Lung (tissue), 16 donors: ENCODE data around the gene SALL3. TPM values are rescaled to one million over a fixed set of nuclear protein-coding genes. Genes with fewer than 3 reads are reported as not detected.

ENCODE experiments used
- ATAC-seq: fragments of 200-7000 bp; cut with Tn5 transposase; one replicate; pipeline ENCODE4 v1.9.1; 2020; ENCODE audit warnings: moderate number of reproducible peaks; ENCODE audit not compliant: insufficient read depth, low FRiP score
- DNase-seq, 3 donors: peaks; one replicate each; pipeline ENCODE4 v3.0.0-alpha.2; 2013 to 2017
- H3K27ac ChIP-seq, 2 donors: one replicate each; pipeline ENCODE4 v1.5.1; 2013; ENCODE audit warnings: mild to moderate bottlenecking in 2 of 2, moderate library complexity in 2 of 2, control low read depth in 1 of 2, inconsistent platforms in 1 of 2, low read depth in 1 of 2, low read length in 1 of 2
- H3K27me3 ChIP-seq, 3 donors: one replicate each; pipeline ENCODE4 v1.5.1; 2013; ENCODE audit warnings: low read length in 2 of 3; ENCODE audit not compliant: control insufficient read depth in 3 of 3, insufficient read depth in 3 of 3
- H3K36me3 ChIP-seq, 4 donors: one replicate each; pipeline ENCODE4 v1.5.1; 2013; ENCODE audit warnings: low read length in 4 of 4, mild to moderate bottlenecking in 1 of 4, moderate library complexity in 1 of 4; ENCODE audit not compliant: control insufficient read depth in 4 of 4, insufficient read depth in 4 of 4
- H3K4me1 ChIP-seq, 5 donors: one replicate each; pipeline ENCODE4 v1.5.1; 2013; ENCODE audit warnings: low read length in 5 of 5, mild to moderate bottlenecking in 2 of 5, moderate library complexity in 1 of 5; ENCODE audit not compliant: control insufficient read depth in 5 of 5, insufficient read depth in 5 of 5
- H3K4me3 ChIP-seq: one replicate; pipeline ENCODE4 v1.5.1; 2013; ENCODE audit warnings: mild to moderate bottlenecking, control low read depth, moderate library complexity
- H3K9ac ChIP-seq, 2 donors: one replicate each; pipeline ENCODE4 v1.5.1; 2013; ENCODE audit warnings: low read length in 2 of 2, control low read depth in 1 of 2; ENCODE audit not compliant: insufficient read depth in 1 of 2
- H3K9me3 ChIP-seq, 4 donors: one replicate each; pipeline ENCODE4 v1.5.1; 2013; ENCODE audit warnings: low read length in 3 of 4, mild to moderate bottlenecking in 1 of 4, moderate library complexity in 1 of 4; ENCODE audit not compliant: control insufficient read depth in 4 of 4, insufficient read depth in 3 of 4
- WGBS, 2 donors: extraction: QIAGEN DNeasy Blood & Tissue Kit; methylation state at CpG; one replicate each; pipeline ENCODE4 v1.1.7; 2013; 5-methylcytosine and 5-hydroxymethylcytosine counted together
- long read RNA-seq, 5 donors: transcript quantifications; one replicate each; lab custom pipeline, GENCODE V29; 2026
- polyA plus RNA-seq, 2 donors: library from polyadenylated mRNA; stranded (reverse); fragments of 200-250 nt; gene quantifications; one replicate each; pipeline ENCODE4 v1.2.1, GENCODE V29; 2013
- total RNA-seq, 2 donors: library from RNA; depleted of rRNA in 1 of 2; stranded (reverse); fragments of >200 nt in 1 of 2; gene quantifications; one replicate each; pipeline ENCODE4 v1.2.1, GENCODE V29; 2014 to 2021
- TF ChIP-seq, protein P1 (sequence below): IDR thresholded peaks from 2 replicates; pipeline ENCODE4 v1.5.1; 2012; ENCODE audit warnings: mild to moderate bottlenecking; ENCODE audit errors: control extremely low read depth, extremely low read depth
- donor health status: control.
- donor health status: control.
- donor health status: Bipolar disorder and iron deficiency.
- donor health status: healthy.
- donor health status: DM: yes; HTN: yes; CAD: no.

SALL3 gene
- total RNA-seq (under 1 TPM in 1 of 2 donors, not detected in 1; 0.28 TPM), polyA plus RNA-seq (not detected)
- long read RNA-seq, donor 1: 0 reads
- long read RNA-seq, donor 2: 0 reads
- long read RNA-seq, donor 3: 0 reads
- long read RNA-seq, donor 4: 0 reads
- long read RNA-seq, donor 5: 0 reads

DNA sequence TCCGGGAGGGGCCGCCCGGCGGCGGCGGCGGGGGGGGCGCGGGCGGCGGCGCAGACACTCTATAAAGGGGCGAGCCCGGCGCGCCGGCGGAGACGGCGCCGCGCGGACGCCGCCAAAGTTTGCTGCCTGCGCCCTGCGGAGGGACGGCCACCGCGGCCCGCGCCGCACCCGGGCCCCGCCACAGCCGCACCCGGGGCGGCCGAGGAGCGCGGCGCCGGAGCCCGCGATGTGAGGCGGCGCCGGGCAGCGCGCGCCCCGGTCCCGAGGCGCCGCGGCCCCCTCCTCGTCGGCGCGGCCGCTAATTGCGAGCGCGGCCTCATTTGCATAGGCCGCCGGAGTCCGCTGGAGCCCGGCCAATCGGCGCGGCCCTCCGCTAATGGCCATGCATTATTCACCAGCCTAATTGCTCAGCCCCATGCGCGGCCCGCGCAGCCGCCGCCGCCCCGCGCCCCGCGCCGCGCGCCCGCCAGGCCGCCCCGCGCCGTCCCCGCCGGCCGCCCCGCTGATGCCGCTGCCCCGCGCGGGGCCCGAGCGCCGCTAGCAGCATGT lies at the start of gene SALL3:
SALL3 (plus strand) TSS at position 89 of the 549 bp plus-strand sequence; CDS start at position 546, 457 bp downstream.
- DNase-seq: no peak
- Histone ChIP-seq H3K27ac (no peak within 1 kb of the TSS), H3K9ac (no peak within 1 kb of the TSS), H3K27me3 (peaks cover 38 to 73% (median 71%) of the 10 kb centered on the region in 3 donors), H3K9me3 (peaks cover 0 to 5% (median 0%) of the 10 kb centered on the region in 4 donors), H3K4me1 (peaks cover 0 to 15% (median 5%) of the 10 kb centered on the region in 5 donors), H3K36me3 (no peaks in the 10 kb centered on the region), H3K4me3 (no peak within 1 kb of the TSS)
- TF ChIP-seq, protein P1, sequence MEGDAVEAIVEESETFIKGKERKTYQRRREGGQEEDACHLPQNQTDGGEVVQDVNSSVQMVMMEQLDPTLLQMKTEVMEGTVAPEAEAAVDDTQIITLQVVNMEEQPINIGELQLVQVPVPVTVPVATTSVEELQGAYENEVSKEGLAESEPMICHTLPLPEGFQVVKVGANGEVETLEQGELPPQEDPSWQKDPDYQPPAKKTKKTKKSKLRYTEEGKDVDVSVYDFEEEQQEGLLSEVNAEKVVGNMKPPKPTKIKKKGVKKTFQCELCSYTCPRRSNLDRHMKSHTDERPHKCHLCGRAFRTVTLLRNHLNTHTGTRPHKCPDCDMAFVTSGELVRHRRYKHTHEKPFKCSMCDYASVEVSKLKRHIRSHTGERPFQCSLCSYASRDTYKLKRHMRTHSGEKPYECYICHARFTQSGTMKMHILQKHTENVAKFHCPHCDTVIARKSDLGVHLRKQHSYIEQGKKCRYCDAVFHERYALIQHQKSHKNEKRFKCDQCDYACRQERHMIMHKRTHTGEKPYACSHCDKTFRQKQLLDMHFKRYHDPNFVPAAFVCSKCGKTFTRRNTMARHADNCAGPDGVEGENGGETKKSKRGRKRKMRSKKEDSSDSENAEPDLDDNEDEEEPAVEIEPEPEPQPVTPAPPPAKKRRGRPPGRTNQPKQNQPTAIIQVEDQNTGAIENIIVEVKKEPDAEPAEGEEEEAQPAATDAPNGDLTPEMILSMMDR: no peak
- no peak for ATAC-seq
- 2 to 3% methylated on average over 52 to 102 of the region's 102 CpGs for WGBS, 2 donors

DNA sequence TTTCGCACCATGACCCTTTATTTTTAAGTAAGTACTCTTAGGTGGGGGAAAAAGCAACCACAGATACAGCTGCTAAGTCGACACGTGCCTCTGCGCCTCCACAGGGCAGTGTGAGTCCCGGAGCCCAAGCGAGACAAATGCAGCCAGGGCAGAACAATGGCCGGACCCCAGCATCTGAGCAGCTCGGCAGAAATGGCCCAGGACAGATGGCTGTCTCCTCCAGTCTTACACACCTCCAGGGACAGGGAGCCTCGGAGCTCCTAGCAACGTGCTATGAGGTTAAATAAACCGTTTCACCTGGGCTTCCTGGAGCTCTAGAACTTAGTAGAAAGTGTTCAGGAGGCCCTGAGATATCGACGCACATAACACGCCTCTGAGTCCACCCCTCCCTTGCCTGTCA lies 47.3 kb upstream of the SALL3 start:
- Histone ChIP-seq H3K9ac (no peak overlapping the region), H3K27ac (no peak overlapping the region), H3K36me3 (no peaks in the 10 kb centered on the region), H3K4me1 (no peaks in the 10 kb centered on the region), H3K4me3 (no peak overlapping the region), H3K27me3 (peaks cover 0 to 9% (median 0%) of the 10 kb centered on the region in 3 donors), H3K9me3 (peaks cover 0 to 1% (median 0%) of the 10 kb centered on the region in 4 donors)
- WGBS, 2 donors: 61 to 65% methylated on average over 14 of the region's 14 CpGs
- TF ChIP-seq, protein P1: no peak
- DNase-seq: no peak
- no peak for ATAC-seq

DNA sequence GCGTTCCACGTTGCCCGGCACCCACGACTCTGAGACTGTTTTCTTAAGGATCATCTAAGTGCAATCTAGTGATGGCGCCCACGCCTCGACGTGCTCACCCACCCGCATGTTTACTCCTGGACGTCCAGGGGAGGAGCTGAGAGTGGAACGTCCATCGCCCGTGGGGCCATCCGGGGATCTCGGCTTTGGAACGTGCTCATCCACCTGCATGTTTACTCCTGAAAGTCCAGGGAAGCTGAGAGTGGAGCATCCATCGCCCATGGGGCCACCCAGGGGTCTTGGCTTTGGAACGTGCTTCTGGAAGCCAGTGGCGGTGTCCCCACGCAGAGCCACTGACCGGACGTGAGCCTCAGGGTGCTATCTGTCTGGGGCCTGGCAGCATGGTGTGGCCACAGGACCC lies 45.6 kb upstream of the SALL3 start:
- Histone ChIP-seq H3K36me3 (no peaks in the 10 kb centered on the region), H3K9ac (no peak overlapping the region), H3K27me3 (peaks cover 0 to 9% (median 0%) of the 10 kb centered on the region in 3 donors), H3K4me3 (no peak overlapping the region), H3K4me1 (no peaks in the 10 kb centered on the region), H3K9me3 (peaks cover 0 to 1% (median 0%) of the 10 kb centered on the region in 4 donors), H3K27ac (no peak overlapping the region)
- ATAC-seq (no peak), DNase-seq (no peak)
- TF ChIP-seq, protein P1: no peak
- 88 to 93% methylated on average over 22 of the region's 22 CpGs for WGBS, 2 donors
